ENCODE measurements around the gene MOV10L1.

The MOV10L1 gene

GRCh38 chr22:50107529-50107928 lies 17.7 kb downstream of the MOV10L1 start:
- peaks cover 11% of the 10 kb centered on the region for H3K4me1 ChIP-seq (ENCODE audit: insufficient read depth, poor library complexity, severe bottlenecking)
- H3K27ac ChIP-seq (ENCODE audit: poor library complexity, severe bottlenecking), result no peak overlapping the region

GRCh38 chr22:50111056-50111455 lies 21.2 kb downstream of the MOV10L1 start:
- no peak for DNase-seq (ENCODE audit: low spot score)
- peaks cover 14% of the 10 kb centered on the region for H3K4me1 ChIP-seq (ENCODE audit: insufficient read depth, poor library complexity, severe bottlenecking)
- H3K9me3 ChIP-seq (ENCODE audit: severe bottlenecking), result no peaks in the 10 kb centered on the region
- no peaks in the 10 kb centered on the region for H3K27me3 ChIP-seq (ENCODE audit: insufficient read depth, poor library complexity, severe bottlenecking)
- no peak for ATAC-seq (ENCODE audit: low read depth)
- no peak overlapping the region for H3K27ac ChIP-seq (ENCODE audit: poor library complexity, severe bottlenecking)
- H3K36me3 ChIP-seq (ENCODE audit: low read depth), result no peaks in the 10 kb centered on the region
- H3K4me3 ChIP-seq (ENCODE audit: severe bottlenecking), result no peak overlapping the region
- TF ChIP-seq CTCF (IDR thresholded peaks at IDR 0.05; ENCODE audit: poor library complexity, severe bottlenecking), result no peak

More at GRCh38 chr22:50107529-50107928, 17.7 kb downstream of the MOV10L1 start:
- ATAC-seq (ENCODE audit: low read depth) (no peak), DNase-seq (ENCODE audit: low spot score) (no peak)
- no peak overlapping the region for H3K4me3 ChIP-seq (ENCODE audit: severe bottlenecking)
- no peaks in the 10 kb centered on the region for H3K36me3 ChIP-seq (ENCODE audit: low read depth)
- no peak for TF ChIP-seq CTCF (IDR thresholded peaks at IDR 0.05; ENCODE audit: poor library complexity, severe bottlenecking)
- no peaks in the 10 kb centered on the region for H3K27me3 ChIP-seq (ENCODE audit: insufficient read depth, poor library complexity, severe bottlenecking)
- no peaks in the 10 kb centered on the region for H3K9me3 ChIP-seq (ENCODE audit: severe bottlenecking)

- Histone ChIP-seq H3K4me3 (ENCODE audit: severe bottlenecking) (no peak overlapping the region), H3K9me3 (ENCODE audit: severe bottlenecking) (no peaks in the 10 kb centered on the region), H3K27ac (ENCODE audit: poor library complexity, severe bottlenecking) (no peak overlapping the region), H3K27me3 (ENCODE audit: insufficient read depth, poor library complexity, severe bottlenecking) (no peaks in the 10 kb centered on the region), H3K4me1 (ENCODE audit: insufficient read depth, poor library complexity, severe bottlenecking) (peaks cover 14% of the 10 kb centered on the region), H3K36me3 (ENCODE audit: low read depth) (no peaks in the 10 kb centered on the region)
- DNase-seq (ENCODE audit: low spot score), result no peak
- 0 out of 3 replicates have a peak, but pooled peaks have one; percentile 35 for ATAC-seq (ENCODE audit: low read depth)
- TF ChIP-seq CTCF (IDR thresholded peaks at IDR 0.05; ENCODE audit: poor library complexity, severe bottlenecking), result no peak
These were observed 22.6 kb downstream of the MOV10L1 start for GRCh38 chr22:50112151-50113118.

GRCh38 chr22:50114221-50115021 lies 24.6 kb downstream of the MOV10L1 start:
- no peaks in the 10 kb centered on the region for H3K36me3 ChIP-seq (ENCODE audit: low read depth)
- peaks cover 14% of the 10 kb centered on the region for H3K4me1 ChIP-seq (ENCODE audit: insufficient read depth, poor library complexity, severe bottlenecking)
- DNase-seq (ENCODE audit: low spot score), result no peak
- H3K27me3 ChIP-seq (ENCODE audit: insufficient read depth, poor library complexity, severe bottlenecking), result no peaks in the 10 kb centered on the region
- no peak overlapping the region for H3K4me3 ChIP-seq (ENCODE audit: severe bottlenecking)
- TF ChIP-seq CTCF (IDR thresholded peaks at IDR 0.05; ENCODE audit: poor library complexity, severe bottlenecking), result no peak
- H3K9me3 ChIP-seq (ENCODE audit: severe bottlenecking), result no peaks in the 10 kb centered on the region
- ATAC-seq (ENCODE audit: low read depth), result no peak
- peak overlapping the region; percentile 21 for H3K27ac ChIP-seq (ENCODE audit: poor library complexity, severe bottlenecking)

Data from RWPE2 (cell line).